ENCODE measurements around the gene PRSS48.
A peak's percentile ranks its signal among the peaks of the same experiment; 100 is the strongest.
"Not testable (repeated sequence)": the region's sequence is repeated elsewhere in the genome, so short reads cannot be mapped to it uniquely, and the experiment has no call there.

PRSS48 gene

GRCh38 chr4:151276787-151277562 is at the start of gene PRSS48:
TSS of gene PRSS48 (plus strand) at chr4:151277161. CDS start at chr4:151277173, 12 bp downstream.
- peak; percentile 15 for DNase-seq

DNA sequence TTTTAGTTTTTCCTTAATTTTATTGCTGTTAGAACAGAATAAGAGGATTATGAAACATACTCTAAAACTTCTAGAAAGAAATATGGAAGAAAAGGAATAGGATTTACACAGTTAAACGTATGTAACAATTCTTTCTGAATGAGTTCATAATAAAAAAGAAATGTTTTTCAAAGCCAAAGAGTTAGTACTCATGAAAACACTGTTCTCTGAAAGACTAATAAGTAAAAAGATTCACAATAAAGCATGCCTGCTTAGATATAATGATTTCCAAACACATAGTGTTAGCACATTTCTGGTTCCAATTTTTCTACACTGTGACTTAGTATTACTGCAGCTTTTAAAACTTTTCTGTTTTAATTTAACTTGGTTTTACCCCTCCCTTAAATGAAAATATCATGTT is 49.8 kb upstream of the PRSS48 start:
- no peak for DNase-seq

DNA sequence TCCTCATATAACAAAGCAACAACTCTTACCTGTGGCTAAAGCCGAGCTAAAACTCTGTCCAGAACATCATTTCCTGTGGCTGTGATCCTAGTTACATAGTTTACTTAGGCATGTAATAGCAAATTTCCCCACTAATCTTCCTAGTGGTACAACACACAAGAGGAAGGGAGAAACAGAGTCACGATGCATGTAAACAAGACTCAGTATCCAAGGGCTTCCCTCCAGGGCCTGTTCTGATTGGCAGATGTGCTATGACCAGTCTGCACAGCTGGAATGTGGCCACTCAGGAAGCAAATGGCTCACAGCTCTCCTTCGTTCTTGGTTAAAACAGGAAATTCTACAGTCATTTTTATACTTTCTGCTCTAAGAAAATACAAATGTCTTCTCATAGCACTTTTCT is 49.2 kb upstream of the PRSS48 start:
- no peak for DNase-seq

DNA sequence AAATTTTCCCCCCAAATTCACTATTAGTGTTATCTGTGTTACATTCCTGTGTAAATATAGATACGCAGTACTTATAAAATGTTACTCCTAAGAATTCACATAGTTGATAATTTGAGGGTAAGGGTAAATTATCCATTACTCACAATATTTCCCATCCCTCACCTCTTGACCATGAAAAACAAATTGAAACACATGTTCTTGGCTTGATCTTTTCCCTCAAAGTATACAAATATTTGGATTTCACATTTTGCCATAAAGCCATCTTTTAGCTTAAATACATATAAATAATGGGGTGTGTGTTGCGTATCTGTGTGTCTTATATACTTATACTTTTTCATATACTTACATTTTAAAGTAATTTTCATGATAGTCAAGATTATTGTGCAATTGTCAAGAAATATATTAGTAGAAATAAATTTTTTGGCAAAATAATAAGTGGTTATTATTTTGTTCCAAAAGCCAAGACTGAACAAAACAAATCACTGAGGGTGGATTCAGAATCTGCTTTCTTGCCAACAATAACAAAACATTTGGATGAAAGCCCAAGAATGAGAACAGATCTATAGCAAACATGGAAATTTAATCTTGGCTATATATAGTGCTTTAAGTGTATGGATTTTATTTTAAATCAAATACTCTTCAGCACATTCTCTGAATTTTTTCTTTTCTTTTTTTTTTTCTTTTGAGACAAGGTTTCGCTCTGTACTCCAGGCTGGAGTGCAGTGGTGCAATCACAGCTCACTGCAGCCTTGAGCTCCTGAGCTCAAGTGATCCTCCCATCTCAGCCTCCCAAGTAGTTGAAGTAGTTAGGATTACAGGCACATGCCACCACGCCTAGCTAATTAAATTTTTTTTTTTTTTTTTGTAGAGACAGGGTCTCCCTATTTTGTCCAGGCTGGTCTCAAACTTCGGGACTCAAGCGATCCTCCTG is 48.5 kb upstream of the PRSS48 start:
- DNase-seq: no peak

- DNase-seq: no peak
Measured at GRCh38 chr4:151231915-151232595, 44.9 kb upstream of the PRSS48 start.

DNA sequence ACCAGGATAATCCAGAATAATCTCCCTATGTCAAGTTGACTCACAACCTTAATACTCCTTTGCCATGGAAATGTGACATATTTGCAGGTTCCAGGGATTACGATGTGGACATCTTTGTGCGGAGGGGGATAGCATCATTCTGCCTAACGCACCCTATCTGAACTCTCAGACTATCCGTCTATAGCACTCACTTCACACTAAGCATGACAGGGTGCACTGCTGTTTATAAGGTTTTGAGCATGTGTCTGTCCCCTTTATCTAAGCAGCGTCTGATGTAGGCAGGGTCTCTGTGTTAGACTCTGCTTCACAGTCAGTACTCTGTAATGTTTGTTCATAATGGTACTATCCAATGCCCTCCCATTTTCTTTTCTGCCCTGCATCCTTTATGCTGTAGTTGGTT is 43.4 kb upstream of the PRSS48 start:
- DNase-seq: no peak

DNA sequence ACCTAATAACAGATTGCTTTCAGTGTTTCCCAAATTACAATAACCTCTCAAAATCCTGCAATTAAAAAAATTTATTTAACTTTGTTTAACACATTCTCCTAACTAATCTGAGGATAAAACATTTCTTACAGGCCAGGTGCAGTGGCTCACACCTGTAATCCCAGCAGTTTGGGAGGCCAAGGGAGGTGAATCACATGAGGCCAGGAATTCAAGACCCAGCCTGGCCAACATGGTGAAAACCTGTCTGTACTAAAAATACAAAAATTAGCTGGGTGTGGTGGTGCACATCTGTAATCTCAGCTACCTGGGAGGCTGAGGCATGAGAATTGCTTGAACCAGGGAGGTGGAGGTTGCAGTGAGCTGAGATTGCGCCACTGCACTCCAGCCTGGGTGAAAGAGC is 41.6 kb upstream of the PRSS48 start:
- DNase-seq: not testable (repeated sequence)

DNA sequence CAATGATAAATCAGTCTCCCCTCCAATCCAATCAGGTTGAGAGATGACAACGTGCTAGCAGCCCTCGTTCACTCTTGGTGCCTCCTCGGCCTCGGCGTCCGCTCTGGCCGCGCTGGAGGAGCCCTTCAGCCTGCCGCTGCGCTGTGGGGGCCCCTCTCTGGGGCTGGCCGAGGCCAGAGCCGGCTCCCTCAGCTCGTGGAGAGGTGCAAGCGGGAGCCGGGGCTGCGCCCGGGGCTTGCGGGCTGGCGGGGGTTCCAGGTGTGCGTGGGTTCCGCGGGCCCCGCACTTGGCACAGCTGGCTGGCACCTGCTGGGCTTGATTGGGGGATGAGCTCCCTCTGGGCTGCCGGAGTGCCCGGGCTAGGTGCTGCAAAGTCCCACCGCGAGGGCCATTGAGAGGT is 40.9 kb upstream of the PRSS48 start:
- DNase-seq: no peak

GRCh38 chr4:151238477-151238876 is 38.5 kb upstream of the PRSS48 start:
- no peak for DNase-seq

GRCh38 chr4:151239608-151240007 is 37.4 kb upstream of the PRSS48 start:
- no peak for DNase-seq

DNA sequence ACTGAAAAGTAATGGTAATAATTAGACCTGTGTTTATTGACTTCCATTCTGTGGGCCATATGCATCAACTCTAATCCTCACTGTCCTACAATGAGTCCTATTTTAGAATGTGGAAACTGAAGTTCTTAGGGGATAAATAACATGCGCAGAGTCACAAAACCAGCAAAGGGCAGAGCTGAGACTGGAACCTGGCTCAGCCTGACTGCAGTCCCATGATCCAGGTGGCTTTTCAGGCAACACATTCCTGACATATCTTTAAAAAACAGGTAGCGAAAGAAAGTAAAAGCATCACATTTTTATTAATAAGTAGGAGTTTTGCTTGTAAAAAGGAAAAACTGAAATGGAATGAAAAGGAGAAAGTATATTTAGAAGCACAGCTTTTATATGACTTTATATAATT is 34.7 kb upstream of the PRSS48 start:
- no peak for DNase-seq

DNA sequence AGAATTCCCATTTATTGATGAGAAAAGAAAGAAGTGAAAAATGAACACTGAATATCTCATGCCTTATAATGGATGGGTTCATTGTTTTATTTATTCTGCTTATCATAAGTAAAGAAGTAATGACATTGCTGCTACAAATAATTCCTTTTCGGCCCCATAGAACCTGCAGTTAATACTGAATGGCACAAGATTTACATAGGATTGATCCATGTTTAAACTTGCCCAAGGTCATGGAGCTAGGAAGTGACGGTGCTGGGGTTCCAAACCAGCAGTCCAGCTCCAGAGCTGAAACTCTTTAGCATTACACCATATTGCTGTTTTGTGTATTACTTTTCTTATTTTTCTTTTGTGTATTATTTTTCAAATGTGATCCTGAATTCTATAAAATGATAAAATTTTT is 30.2 kb upstream of the PRSS48 start:
- DNase-seq: no peak

DNA sequence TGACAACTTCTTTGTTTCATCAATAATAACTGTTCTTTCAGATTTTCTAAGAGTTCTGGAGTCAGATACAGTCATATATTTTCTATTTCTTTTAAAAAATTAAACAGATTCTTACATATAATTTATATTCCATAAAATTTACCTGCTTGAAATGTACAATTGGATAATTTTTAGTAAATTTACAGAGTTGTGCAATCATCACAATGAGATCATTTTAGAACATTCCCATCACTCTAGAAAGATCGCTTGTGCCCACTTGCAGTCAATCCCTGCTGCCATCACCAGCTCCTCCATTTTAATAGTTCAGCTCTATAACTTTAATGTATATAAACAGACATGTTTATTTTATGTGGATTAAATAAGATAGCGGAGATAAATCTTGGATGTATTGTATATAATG is 29.6 kb upstream of the PRSS48 start:
- no peak for DNase-seq

- DNase-seq: no peak
Measured at GRCh38 chr4:151248519-151248918, 28.4 kb upstream of the PRSS48 start.

GRCh38 chr4:151250706-151251105 is 26.3 kb upstream of the PRSS48 start:
- no peak for DNase-seq

- DNase-seq: no peak
Measured at GRCh38 chr4:151251603-151252304, 25.2 kb upstream of the PRSS48 start.

- not testable (repeated sequence) for DNase-seq
Measured at GRCh38 chr4:151255226-151255625, 21.7 kb upstream of the PRSS48 start.

GRCh38 chr4:151255680-151256079 is 21.3 kb upstream of the PRSS48 start:
- DNase-seq: not testable (repeated sequence)

DNA sequence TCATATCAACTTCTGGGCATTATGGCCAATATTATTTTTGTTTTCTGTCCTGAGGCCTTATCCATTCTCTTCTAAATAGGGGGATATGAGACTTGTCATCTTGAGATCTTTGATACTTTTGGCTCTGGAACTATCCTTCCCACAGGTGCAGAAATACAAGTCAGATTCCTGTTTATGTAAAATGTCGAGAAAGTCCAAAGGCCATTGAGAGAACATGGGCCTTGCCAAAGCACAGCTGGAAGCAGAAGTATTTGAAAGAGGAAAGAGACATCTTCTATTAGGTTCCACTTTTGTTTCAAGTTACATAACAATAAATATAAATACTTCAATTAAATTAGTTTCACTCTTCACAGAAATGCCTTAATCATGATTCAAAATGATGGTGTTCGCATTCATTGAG is 20.8 kb upstream of the PRSS48 start:
- no peak for DNase-seq

DNA sequence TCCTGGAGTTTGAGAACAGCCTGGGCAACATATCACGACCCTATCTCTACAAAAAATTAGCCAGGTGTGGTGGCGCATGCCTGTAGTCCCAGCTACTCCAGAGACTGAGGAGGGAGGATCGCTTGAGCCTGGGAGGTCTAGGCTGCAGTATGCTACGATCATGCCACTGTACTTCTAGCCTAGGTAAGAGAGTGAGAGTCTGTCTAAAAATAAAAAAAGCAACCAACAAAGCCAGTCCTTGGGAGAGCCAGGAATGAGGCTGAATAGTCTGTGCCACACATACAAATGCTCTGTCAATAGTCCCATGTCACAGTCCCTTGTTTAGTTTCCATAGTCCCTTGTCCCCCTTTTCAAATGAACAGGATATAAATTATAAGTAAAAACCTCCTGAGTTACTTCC is 19.3 kb upstream of the PRSS48 start:
- no peak for DNase-seq

GRCh38 chr4:151259752-151260151 is 17.2 kb upstream of the PRSS48 start:
- DNase-seq: no peak

- DNase-seq: no peak
Measured at GRCh38 chr4:151260526-151260925, 16.4 kb upstream of the PRSS48 start.

DNA sequence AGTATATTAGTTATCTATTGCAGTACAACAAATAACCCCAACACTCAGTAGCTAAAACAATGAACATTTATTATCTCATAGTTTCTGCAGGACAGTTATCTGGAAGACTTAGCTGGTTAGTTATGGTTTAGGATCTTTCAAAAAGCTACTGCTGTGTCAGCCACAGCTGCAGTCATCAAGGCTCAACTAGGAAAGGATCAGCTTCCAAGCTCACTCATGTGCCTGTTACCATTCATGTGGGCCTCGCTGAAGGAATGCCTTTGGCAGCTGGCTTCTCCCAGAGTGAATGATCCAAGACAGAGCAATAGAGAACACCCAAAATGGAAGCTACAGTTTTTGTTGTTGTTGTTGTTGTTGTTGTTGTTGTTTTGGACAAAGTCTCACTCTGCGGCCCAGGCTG is 13.5 kb upstream of the PRSS48 start:
- DNase-seq: no peak

All from MV-4-11 (cell line).